Heart left ventricle (tissue), 13 donors: Measurements from ENCODE around the gene ITPRIPL1.

ENCODE experiments used
- CTCF ChIP-seq, 12 donors: fragments of 200-600 bp; sonication (generic) in 4 of 12; IDR thresholded peaks; one replicate each; pipeline versions ENCODE4 v1.5.0 to v1.8.0; 2018 to 2022; ENCODE audit warnings: antibody characterized with exemption in 12 of 12, mild to moderate bottlenecking in 5 of 12
- POLR2A ChIP-seq, 2 donors: fragments of 450-650 bp; IDR thresholded peaks; one replicate each; pipeline ENCODE4 v1.6.1; 2017; ENCODE audit warnings: antibody characterized with exemption in 2 of 2, mild to moderate bottlenecking in 2 of 2, moderate library complexity in 2 of 2
- donor health status: ischemic (EF 13 %, LVEDD 7.1; RV severe dilation, severe dysfunction).
- donor health status: DM: no; HTN: yes; CAD: no.
- donor health status: DM: no; HTN: no; CAD: no.
- donor health status: ischemic (EF 25% LVEDD 6.9; RV normal size, moderate dysfunction).
- donor health status: ischemic (EF 25% LVEDD 5.7; RV mildly dilated, moderate dysfunction).
- donor health status: ischemic (EF 35%, LVEDD 5.7; RV mildly dilated, moderate dysfunction).
- donor health status: nonischemic (EF 11% LVEDD 7.7; RV severe dilation, severe dysfunction).
- donor health status: DM: yes; HTN: yes; CAD: no.
- donor health status: PGD.
- donor health status: ischemic (EF 29% LVEDD 5.4; RV normal size, mild dysfunction).
- donor health status: nonischemic (EF 23%, LVEDD 6.1; RV moderate dilation, normal function).

DNA sequence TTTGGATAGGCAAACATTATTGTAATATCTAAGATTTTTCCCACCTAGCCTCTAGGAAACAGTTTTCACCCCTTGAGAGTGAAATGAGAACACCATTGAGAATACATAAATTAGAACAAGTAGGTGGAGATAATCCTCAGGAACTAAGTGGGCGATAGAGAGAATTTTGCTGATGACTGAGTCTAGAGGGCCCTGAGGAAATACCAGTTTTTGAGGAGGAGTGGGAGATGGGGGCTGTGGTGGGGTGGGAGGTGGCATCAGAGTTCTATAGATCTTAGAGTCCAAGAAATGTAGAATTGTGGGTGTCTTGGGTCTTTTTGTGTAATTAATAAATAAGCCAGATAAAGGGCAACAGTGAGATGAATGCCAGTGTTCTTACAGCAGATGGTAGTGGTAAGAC, 22.3 kb downstream of the ITPRIPL1 start:
- TF ChIP-seq CTCF (IDR thresholded peaks at IDR 0.05): no peak
- TF ChIP-seq POLR2A (IDR thresholded peaks at IDR 0.05): no peak
